IMR-90 (cell line): ENCODE data around the gene GUCY1A2. TPM values are rescaled to one million over a fixed set of nuclear protein-coding genes. Genes with fewer than 3 reads are reported as not detected.

Experiments
- ATAC-seq: fragments of 200-7000 bp; cut with Tn5 transposase; 2 replicates; pipeline ENCODE4 v1.9.1; 2020; ENCODE audit warnings: low read depth, mild to moderate bottlenecking, moderate library complexity
- BruUV-seq: library from RNA; stranded (reverse); fragments of 400-500 nt; replicated peaks from 2 replicates; lab custom pipeline; 2021; lab: Mats Ljungman, UMichigan
- CTCF ChIA-PET: fragments of 300-600 bp; formaldehyde crosslinking; extraction: SDS; loops from one replicate; lab custom pipeline; 2021; ENCODE audit warnings: antibody characterized with exemption; lab: Yijun Ruan, JAX
- POLR2A ChIA-PET: fragments of 300-600 bp; sonication (Branson Sonifier 250); formaldehyde crosslinking; loops from one replicate; lab custom pipeline; 2022; ENCODE audit warnings: antibody characterized with exemption; ENCODE audit not compliant: unreplicated experiment; lab: Charles Lee
- DNase-seq: peaks from one replicate; pipeline ENCODE4 v3.0.0; 2013
- H2AFZ ChIP-seq: replicated peaks from 2 replicates; pipeline ENCODE3; 2013; ENCODE audit warnings: low read length, mild to moderate bottlenecking; ENCODE audit not compliant: poor library complexity
- H2AK5ac ChIP-seq: 2 replicates; pipeline ENCODE4 v1.6.1; 2013; ENCODE audit warnings: low read depth, low read length, inconsistent platforms
- H2AK9ac ChIP-seq: replicated peaks from 2 replicates; pipeline ENCODE3; 2013; ENCODE audit warnings: mild to moderate bottlenecking, low read depth, low read length, moderate library complexity; ENCODE audit not compliant: poor library complexity
- H2BK120ac ChIP-seq: 2 replicates; pipeline ENCODE4 v1.6.1; 2013; ENCODE audit warnings: low read depth, low read length, inconsistent platforms
- H2BK15ac ChIP-seq: 3 replicates; pipeline ENCODE4 v1.6.1; 2013; ENCODE audit warnings: low read depth, low read length, inconsistent platforms
- H2BK20ac ChIP-seq: 2 replicates; pipeline ENCODE4 v1.6.1; 2013; ENCODE audit warnings: low read depth, mild to moderate bottlenecking, inconsistent platforms, low read length, moderate library complexity
- H2BK5ac ChIP-seq: 2 replicates; pipeline ENCODE4 v1.6.1; 2013; ENCODE audit warnings: mild to moderate bottlenecking, low read depth, low read length, inconsistent platforms; ENCODE audit not compliant: poor library complexity, severe bottlenecking
- H3K14ac ChIP-seq: replicated peaks from 2 replicates; pipeline ENCODE4 v1.6.1; 2013; ENCODE audit warnings: low read depth, low read length, inconsistent platforms
- H3K18ac ChIP-seq: 2 replicates; pipeline ENCODE4 v1.6.1; 2013; ENCODE audit warnings: low read depth, low read length, control low read depth
- H3K23ac ChIP-seq: 2 replicates; pipeline ENCODE4 v1.6.1; 2013; ENCODE audit warnings: low read depth, low read length, inconsistent platforms
- H3K27ac ChIP-seq: 2 replicates; pipeline ENCODE4 v1.5.1; 2013; ENCODE audit warnings: mild to moderate bottlenecking, control low read depth, low read length; ENCODE audit not compliant: insufficient read depth
- H3K27me3 ChIP-seq: 2 replicates; pipeline ENCODE4 v1.6.1; 2013; ENCODE audit warnings: low read length; ENCODE audit not compliant: control insufficient read depth, insufficient read depth
- H3K36me3 ChIP-seq: 2 replicates; pipeline ENCODE4 v1.6.1; 2013; ENCODE audit warnings: low read length, mixed read lengths; ENCODE audit not compliant: control insufficient read depth, insufficient read depth
- H3K4ac ChIP-seq: 2 replicates; pipeline ENCODE4 v1.6.1; 2013; ENCODE audit warnings: low read depth, low read length, inconsistent platforms
- H3K4me1 ChIP-seq: 2 replicates; pipeline ENCODE4 v1.6.1; 2013; ENCODE audit warnings: low read length, mixed read lengths; ENCODE audit not compliant: control insufficient read depth, insufficient read depth
- H3K4me2 ChIP-seq: 2 replicates; pipeline ENCODE4 v1.6.1; 2013; ENCODE audit warnings: low read depth, mild to moderate bottlenecking, control low read depth, low read length, moderate library complexity
- H3K4me3 ChIP-seq: 2 replicates; pipeline ENCODE4 v1.5.1; 2013; ENCODE audit warnings: low read depth, mild to moderate bottlenecking, control low read depth, low read length, moderate library complexity; ENCODE audit not compliant: insufficient read depth
- H3K56ac ChIP-seq: 2 replicates; pipeline ENCODE4 v1.6.1; 2013; ENCODE audit warnings: low read length, inconsistent platforms; ENCODE audit not compliant: insufficient read depth; ENCODE audit errors: extremely low read depth
- H3K79me1 ChIP-seq, 2 experiments: 2 replicates each; pipeline ENCODE4 v1.6.1; 2013; ENCODE audit warnings: low read length in 2 of 2, inconsistent platforms in 1 of 2, low read depth in 1 of 2
- H3K9ac ChIP-seq: 2 replicates; pipeline ENCODE4 v1.6.1; 2013; ENCODE audit warnings: low read depth, low read length, control low read depth
- H3K9me1 ChIP-seq: 2 replicates; pipeline ENCODE4 v1.6.1; 2013; ENCODE audit warnings: low read length, inconsistent platforms; ENCODE audit not compliant: insufficient read depth
- H3K9me3 ChIP-seq: 2 replicates; pipeline ENCODE4 v1.6.1; 2013; ENCODE audit warnings: low read length; ENCODE audit not compliant: control insufficient read depth, insufficient read depth
- H4K20me1 ChIP-seq: 2 replicates; pipeline ENCODE4 v1.6.1; 2013; ENCODE audit warnings: low read length, inconsistent platforms; ENCODE audit not compliant: insufficient read depth
- H4K5ac ChIP-seq: 2 replicates; pipeline ENCODE4 v1.6.1; 2013; ENCODE audit warnings: mild to moderate bottlenecking, low read depth, low read length, control low read depth
- H4K8ac ChIP-seq, 2 experiments: 2 replicates each; pipeline ENCODE4 v1.6.1; 2013; ENCODE audit warnings: low read depth in 2 of 2, low read length in 2 of 2, control low read depth in 1 of 2, inconsistent platforms in 1 of 2
- H4K91ac ChIP-seq: 2 replicates; pipeline ENCODE4 v1.6.1; 2013; ENCODE audit warnings: low read depth, low read length, inconsistent platforms; ENCODE audit not compliant: insufficient read depth
- CEBPB ChIP-seq: IDR thresholded peaks from 2 replicates; pipeline ENCODE4 v1.6.1; 2012; ENCODE audit warnings: low read depth, low read length, improper control_type of control experiment
- CHD1 ChIP-seq: IDR thresholded peaks from 2 replicates; pipeline ENCODE4 v1.6.1; 2012; ENCODE audit warnings: low read depth, low read length, improper control_type of control experiment
- MXI1 ChIP-seq: IDR thresholded peaks from 2 replicates; pipeline ENCODE4 v1.6.1; 2012; ENCODE audit warnings: low read depth, mild to moderate bottlenecking, low read length, moderate library complexity, borderline replicate concordance
- POLR2A ChIP-seq: IDR thresholded peaks from 2 replicates; pipeline ENCODE4 v1.6.1; 2012; ENCODE audit warnings: mild to moderate bottlenecking, low read depth, low read length
- RAD21 ChIP-seq: IDR thresholded peaks from 2 replicates; pipeline ENCODE4 v1.6.1; 2012; ENCODE audit warnings: low read length, improper control_type of control experiment
- WGBS, 2 experiments: methylation state at CpG; one replicate each; pipeline versions ENCODE4 v1.1.5 to v1.1.7; 2013; ENCODE audit warnings: missing lambda C conversion rate in 2 of 2; ENCODE audit not compliant: insufficient read length in 1 of 2; ENCODE audit errors: extremely low coverage in 2 of 2; 5-methylcytosine and 5-hydroxymethylcytosine counted together
- dilution Hi-C: fragments of 300-500 bp; cut with HindIII; formaldehyde crosslinking; loops from one replicate; pipeline ENCODE4 v1.14.3; 2018; ENCODE audit warnings: low sequenced_read_pairs; ENCODE audit not compliant: unreplicated experiment
- in situ Hi-C: fragments of 300-500 bp; cut with MboI; formaldehyde crosslinking; loops from 3 replicates; pipeline ENCODE4 v1.14.3; 2019; ENCODE audit warnings: low sequenced_read_pairs, inconsistent platforms, mixed read lengths
- intact Hi-C: fragments of 100-400 bp; cut with micrococcal nuclease; formaldehyde crosslinking; loops from 2 replicates; pipeline ENCODE4 v1.10.0; 2022
- polyA plus RNA-seq, 3 experiments: library from polyadenylated mRNA; depleted of rRNA; stranded (reverse); fragments of >200 nt; gene quantifications; 2 replicates each; pipeline ENCODE4 v1.2.3, GENCODE V29; 2012; ENCODE audit warnings: low replicate concordance in 1 of 3
- total RNA-seq: library from RNA; depleted of rRNA; stranded (reverse); fragments of >200 nt; gene quantifications from 2 replicates; pipeline ENCODE4 v1.2.3, GENCODE V29; 2012

The GUCY1A2 gene
- total and polyA plus RNA-seq, 2 of the 4 experiments (the other 2 are of a cell fraction), result under 0.01 to 0.03 TPM

GRCh38 chr11:107006076-107006833 lies 12.0 kb downstream of the GUCY1A2 start:
- no peaks in the 10 kb centered on the region for H3K79me1 ChIP-seq
- H2BK15ac ChIP-seq, result no peak overlapping the region
- no peak overlapping the region for H4K5ac ChIP-seq
- H3K9me1 ChIP-seq, result no peaks in the 10 kb centered on the region
- ChIA-PET POLR2A (no interaction called here), CTCF (no interaction called here)
- ATAC-seq, result no peak
- no peak overlapping the region for H3K4ac ChIP-seq
- WGBS, 2 experiments, result no CpG with 5 or more reads among the region's 2 CpGs
- H3K14ac ChIP-seq, result no peak overlapping the region
- no peak overlapping the region for H3K56ac ChIP-seq
- H3K9ac ChIP-seq, result no peak overlapping the region
- dilution Hi-C loops (no loop called here), in situ Hi-C loops (no loop called here), intact Hi-C loops (no loop called here)
- no peak overlapping the region for H2BK120ac ChIP-seq
- no peaks in the 10 kb centered on the region for H4K20me1 ChIP-seq
- no peak overlapping the region for H2AFZ ChIP-seq
- no peak overlapping the region for H3K18ac ChIP-seq
- no peak overlapping the region for H3K4me2 ChIP-seq
- H3K36me3 ChIP-seq, result no peaks in the 10 kb centered on the region
- H2AK9ac ChIP-seq, result no peak overlapping the region
- no peak overlapping the region for H3K27ac ChIP-seq
- no peaks in the 10 kb centered on the region for H3K4me1 ChIP-seq
- no peak overlapping the region for H3K23ac ChIP-seq
- H2BK5ac ChIP-seq, result no peak overlapping the region
- H2BK20ac ChIP-seq, result no peak overlapping the region
- no peak overlapping the region for H3K4me3 ChIP-seq
- TF ChIP-seq RAD21 (no peak), MXI1 (no peak), CHD1 (no peak), CEBPB (no peak), POLR2A (no peak)
- no peak overlapping the region for H2AK5ac ChIP-seq
- no peak overlapping the region for H4K91ac ChIP-seq
- H4K8ac ChIP-seq, result no peak overlapping the region
- no TSS peak for BruUV-seq
- H3K27me3 ChIP-seq, result no peaks in the 10 kb centered on the region
- no peak for DNase-seq
- H3K9me3 ChIP-seq, result no peaks in the 10 kb centered on the region
